Mesenchymal stem cell (in vitro differentiated cells and primary cell): ENCODE results near the gene LRFN5.

Experiments
- DNase-seq: peaks from one replicate; pipeline ENCODE4 v3.0.0-alpha.2; 2013
- H2AFZ ChIP-seq: one replicate; pipeline ENCODE4 v1.6.1; 2013; ENCODE audit warnings: low read depth, mild to moderate bottlenecking, control low read depth, inconsistent platforms, low read length, moderate library complexity
- H2AK5ac ChIP-seq: 2 replicates; pipeline ENCODE4 v1.6.1; 2013; ENCODE audit warnings: low read length, moderate library complexity, mild to moderate bottlenecking, inconsistent platforms; ENCODE audit not compliant: severe bottlenecking
- H2BK120ac ChIP-seq: one replicate; pipeline ENCODE4 v1.6.1; 2013; ENCODE audit warnings: low read depth, mild to moderate bottlenecking, inconsistent platforms, low read length, moderate library complexity
- H2BK12ac ChIP-seq, 2 experiments: one replicate each; pipeline ENCODE4 v1.6.1; 2013; ENCODE audit warnings: inconsistent platforms in 2 of 2, low read length in 2 of 2, mild to moderate bottlenecking in 2 of 2, moderate library complexity in 2 of 2, control low read depth in 1 of 2
- H2BK15ac ChIP-seq: one replicate; pipeline ENCODE4 v1.6.1; 2013; ENCODE audit warnings: mild to moderate bottlenecking, low read depth, inconsistent platforms; ENCODE audit not compliant: poor library complexity, severe bottlenecking
- H2BK5ac ChIP-seq: 2 replicates; pipeline ENCODE4 v1.6.1; 2013; ENCODE audit warnings: low read depth, mild to moderate bottlenecking, low read length, control low read depth, inconsistent platforms; ENCODE audit not compliant: poor library complexity, severe bottlenecking
- H3K14ac ChIP-seq, 2 experiments: one replicate each; pipeline ENCODE4 v1.6.1; 2013; ENCODE audit warnings: inconsistent platforms in 2 of 2, low read length in 2 of 2, control low read depth in 1 of 2, mild to moderate bottlenecking in 1 of 2, moderate library complexity in 1 of 2
- H3K18ac ChIP-seq, 2 experiments: one replicate each; pipeline ENCODE4 v1.6.1; 2013; ENCODE audit warnings: inconsistent platforms in 2 of 2, low read length in 2 of 2, control low read depth in 1 of 2, low read depth in 1 of 2, mild to moderate bottlenecking in 1 of 2
- H3K23ac ChIP-seq, 2 experiments: one replicate each; pipeline ENCODE4 v1.6.1; 2013; ENCODE audit warnings: inconsistent platforms in 2 of 2, low read length in 2 of 2, mild to moderate bottlenecking in 2 of 2, moderate library complexity in 2 of 2, control low read depth in 1 of 2
- H3K27ac ChIP-seq: 2 replicates; pipeline ENCODE4 v1.5.1; 2013; ENCODE audit warnings: mild to moderate bottlenecking, moderate library complexity, low read length, control low read depth, inconsistent platforms; ENCODE audit not compliant: poor library complexity, severe bottlenecking
- H3K27me3 ChIP-seq, 2 experiments: 2 replicates each; pipeline versions ENCODE4 v1.6.1 to v1.7.0; 2013; ENCODE audit warnings: low read length in 2 of 2, mild to moderate bottlenecking in 2 of 2, moderate library complexity in 2 of 2, control low read depth in 1 of 2, inconsistent platforms in 1 of 2; ENCODE audit not compliant: control insufficient read depth in 1 of 2, insufficient read depth in 1 of 2
- H3K36me3 ChIP-seq, 2 experiments: 2 replicates each; pipeline versions ENCODE4 v1.6.1 to v1.7.0; 2013; ENCODE audit warnings: low read length in 2 of 2, control low read depth in 1 of 2, inconsistent platforms in 1 of 2, low read depth in 1 of 2, mild to moderate bottlenecking in 1 of 2; ENCODE audit not compliant: insufficient read depth in 2 of 2, control insufficient read depth in 1 of 2
- H3K4ac ChIP-seq, 2 experiments: one replicate each; pipeline ENCODE4 v1.6.1; 2013; ENCODE audit warnings: inconsistent platforms in 2 of 2, low read length in 2 of 2, mild to moderate bottlenecking in 2 of 2, moderate library complexity in 2 of 2, control low read depth in 1 of 2, low read depth in 1 of 2
- H3K4me1 ChIP-seq: 2 replicates; pipeline ENCODE4 v1.6.1; 2013; ENCODE audit warnings: low read depth, low read length, control low read depth; ENCODE audit not compliant: control insufficient read depth, insufficient read depth
- H3K4me2 ChIP-seq: 2 replicates; pipeline ENCODE4 v1.6.1; 2013; ENCODE audit warnings: low read length, mild to moderate bottlenecking, inconsistent platforms; ENCODE audit not compliant: poor library complexity, severe bottlenecking
- H3K4me3 ChIP-seq, 2 experiments: 2 replicates each; pipeline versions ENCODE4 v1.5.1 to v1.7.0; 2013; ENCODE audit warnings: low read length in 2 of 2, mild to moderate bottlenecking in 2 of 2, control low read depth in 1 of 2, low read depth in 1 of 2; ENCODE audit not compliant: insufficient read depth in 1 of 2
- H3K79me1 ChIP-seq: replicated peaks from 2 replicates; pipeline ENCODE4 v1.6.1; 2013; ENCODE audit warnings: mild to moderate bottlenecking, control low read depth, low read length, inconsistent platforms; ENCODE audit not compliant: poor library complexity, severe bottlenecking
- H3K9ac ChIP-seq: 2 replicates; pipeline ENCODE4 v1.7.0; 2013; ENCODE audit warnings: mild to moderate bottlenecking, low read length, moderate library complexity
- H3K9me3 ChIP-seq: 2 replicates; pipeline ENCODE4 v1.7.0; 2013; ENCODE audit warnings: mild to moderate bottlenecking, low read length; ENCODE audit not compliant: control insufficient read depth
- H4K8ac ChIP-seq: one replicate; pipeline ENCODE4 v1.6.1; 2013; ENCODE audit warnings: inconsistent platforms, mild to moderate bottlenecking, low read length, moderate library complexity
- H4K91ac ChIP-seq: one replicate; pipeline ENCODE4 v1.6.1; 2013; ENCODE audit warnings: mild to moderate bottlenecking, low read length, inconsistent platforms
- WGBS: methylation state at CpG from one replicate; pipeline ENCODE4 v1.1.7; 2013; ENCODE audit warnings: mixed read lengths; 5-methylcytosine and 5-hydroxymethylcytosine counted together

LRFN5 gene

DNA sequence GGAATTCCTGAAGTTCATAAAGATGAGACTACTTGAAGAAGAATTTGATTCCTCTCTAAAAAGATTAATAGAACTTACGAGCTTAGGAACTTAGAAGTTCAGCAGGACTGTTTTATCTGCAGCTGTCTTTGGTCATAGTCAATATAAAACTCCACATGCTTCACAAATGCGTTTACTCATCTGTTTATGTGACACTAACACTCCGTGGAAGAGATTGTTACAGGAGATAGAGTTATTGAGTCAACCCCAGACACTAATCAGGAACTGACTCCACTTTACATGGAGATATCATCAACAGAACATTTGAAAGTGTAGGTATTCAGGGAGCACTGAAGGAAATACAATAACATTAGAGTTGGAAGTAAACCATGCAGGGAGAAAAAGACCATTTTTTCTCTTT is 92.8 kb downstream of the LRFN5 start:
- H2BK12ac ChIP-seq, result no peak overlapping the region
- peaks cover 3% of the 10 kb centered on the region for H3K9me3 ChIP-seq
- H2AK5ac ChIP-seq, result no peak overlapping the region
- peak; percentile 42 for DNase-seq
- H3K9ac ChIP-seq, result no peak overlapping the region
- H3K27me3 ChIP-seq, result no peaks in the 10 kb centered on the region
- H3K4me1 ChIP-seq, result no peaks in the 10 kb centered on the region
- no peak overlapping the region for H2BK120ac ChIP-seq
- H3K36me3 ChIP-seq, result no peaks in the 10 kb centered on the region
- H4K91ac ChIP-seq, result no peak overlapping the region
- no peak overlapping the region for H2AFZ ChIP-seq
- H2BK15ac ChIP-seq, result no peak overlapping the region
- no peak overlapping the region for H4K8ac ChIP-seq
- no peak overlapping the region for H3K23ac ChIP-seq
- no peak overlapping the region for H3K14ac ChIP-seq
- H3K27ac ChIP-seq, result no peak overlapping the region
- H3K4me2 ChIP-seq, result no peak overlapping the region
- no peak overlapping the region for H3K18ac ChIP-seq
- 60% methylated on average over 1 of the region's 3 CpGs for WGBS
- H3K79me1 ChIP-seq, result no peaks in the 10 kb centered on the region
- H2BK5ac ChIP-seq, result no peak overlapping the region
- no peak overlapping the region for H3K4me3 ChIP-seq
- no peak overlapping the region for H3K4ac ChIP-seq

DNA sequence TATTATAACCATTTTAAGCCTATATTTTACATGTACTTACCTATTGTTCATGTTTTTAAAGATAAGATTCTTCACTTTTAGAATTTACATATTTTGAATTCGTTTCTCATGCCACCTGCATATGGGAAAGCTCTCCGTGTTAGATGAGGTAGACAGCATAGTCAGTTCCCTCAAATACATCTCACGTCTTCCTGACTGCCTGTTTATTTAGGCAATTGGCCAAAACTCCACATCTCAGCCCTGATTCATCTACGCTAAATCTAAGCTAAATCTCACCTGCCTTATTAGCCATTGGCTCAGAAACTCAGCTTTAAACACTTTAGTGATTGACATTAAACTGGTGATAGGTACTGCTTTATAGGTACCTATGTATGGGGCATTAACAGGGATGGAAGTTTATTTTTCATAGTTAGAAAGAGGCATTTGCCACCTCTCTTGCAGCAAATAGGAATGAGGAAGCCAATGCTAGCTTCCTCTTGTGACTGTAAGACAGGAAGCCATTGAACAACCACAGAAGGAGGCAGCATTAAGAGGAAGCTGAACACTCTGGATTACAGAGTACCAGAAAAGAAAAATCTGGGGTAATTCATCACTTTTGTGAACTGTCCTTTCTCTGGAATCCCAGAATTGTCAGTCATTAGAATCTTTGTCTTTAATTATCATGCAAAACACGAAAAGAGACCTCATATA is 111.9 kb downstream of the LRFN5 start:
- no peak overlapping the region for H3K18ac ChIP-seq
- no peak for DNase-seq
- no peak overlapping the region for H2BK120ac ChIP-seq
- H3K27me3 ChIP-seq, result no peaks in the 10 kb centered on the region
- WGBS, result 78% methylated on average over 4 of the region's 5 CpGs
- no peaks in the 10 kb centered on the region for H3K36me3 ChIP-seq
- H2AK5ac ChIP-seq, result no peak overlapping the region
- no peak overlapping the region for H2BK15ac ChIP-seq
- H2BK12ac ChIP-seq, result no peak overlapping the region
- H4K8ac ChIP-seq, result no peak overlapping the region
- no peak overlapping the region for H2AFZ ChIP-seq
- H3K4me3 ChIP-seq, result no peak overlapping the region
- no peak overlapping the region for H3K27ac ChIP-seq
- no peak overlapping the region for H3K4ac ChIP-seq
- peaks cover 3% of the 10 kb centered on the region for H3K79me1 ChIP-seq
- H2BK5ac ChIP-seq, result no peak overlapping the region
- H3K4me1 ChIP-seq, result no peaks in the 10 kb centered on the region
- no peak overlapping the region for H4K91ac ChIP-seq
- H3K9me3 ChIP-seq, result no peaks in the 10 kb centered on the region
- no peak overlapping the region for H3K9ac ChIP-seq
- H3K23ac ChIP-seq, result no peak overlapping the region
- no peak overlapping the region for H3K4me2 ChIP-seq
- no peak overlapping the region for H3K14ac ChIP-seq

- Histone ChIP-seq H3K18ac (no peak overlapping the region), H2BK5ac (no peak overlapping the region), H3K4me3 (no peak overlapping the region), H3K9ac (no peak overlapping the region), H3K4ac (no peak overlapping the region), H2AK5ac (no peak overlapping the region), H3K36me3 (no peaks in the 10 kb centered on the region), H3K27me3 (no peaks in the 10 kb centered on the region), H2BK12ac (no peak overlapping the region), H3K23ac (no peak overlapping the region), H3K4me2 (no peak overlapping the region), H3K9me3 (peaks cover 10% of the 10 kb centered on the region), H3K4me1 (no peaks in the 10 kb centered on the region), H4K8ac (no peak overlapping the region), H4K91ac (no peak overlapping the region), H3K79me1 (no peaks in the 10 kb centered on the region), H3K14ac (peak overlapping the region in 1 of 2 experiments; percentile 15), H2BK15ac (no peak overlapping the region), H3K27ac (no peak overlapping the region), H2BK120ac (no peak overlapping the region), H2AFZ (no peak overlapping the region)
- no peak for DNase-seq
- 100% methylated on average over 1 of the region's 1 CpG for WGBS
Observed at GRCh38 chr14:41739203-41739602, 132.5 kb downstream of the LRFN5 start.

DNA sequence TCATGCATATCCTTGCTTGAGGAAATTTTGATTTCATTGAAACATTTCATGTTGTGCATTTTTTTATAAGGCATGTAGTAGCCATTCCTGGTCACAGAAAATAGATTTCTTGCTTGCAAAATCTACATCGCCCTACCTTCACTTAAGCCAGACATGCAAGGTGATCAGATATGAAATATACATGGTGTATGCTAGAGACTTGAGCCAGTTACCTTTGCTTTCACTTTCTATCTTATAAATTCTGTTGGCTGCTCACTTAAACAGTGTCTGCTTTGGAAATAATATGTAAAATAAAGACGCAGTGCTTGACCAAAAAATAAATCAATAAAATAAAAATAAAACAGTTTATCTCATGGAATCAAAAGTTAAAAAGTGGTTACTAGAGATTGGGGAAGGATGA is 136.5 kb downstream of the LRFN5 start:
- Histone ChIP-seq H3K27ac (no peak overlapping the region), H2BK12ac (no peak overlapping the region), H3K4ac (no peak overlapping the region), H4K91ac (no peak overlapping the region), H4K8ac (no peak overlapping the region), H2AFZ (no peak overlapping the region), H3K9ac (no peak overlapping the region), H3K23ac (no peak overlapping the region), H2BK120ac (no peak overlapping the region), H3K4me3 (no peak overlapping the region), H3K14ac (no peak overlapping the region), H3K4me2 (no peak overlapping the region), H2BK5ac (no peak overlapping the region), H3K18ac (no peak overlapping the region), H3K9me3 (peaks cover 4% of the 10 kb centered on the region), H3K36me3 (no peaks in the 10 kb centered on the region), H3K27me3 (no peaks in the 10 kb centered on the region), H3K4me1 (no peaks in the 10 kb centered on the region), H2AK5ac (no peak overlapping the region), H3K79me1 (no peaks in the 10 kb centered on the region), H2BK15ac (no peak overlapping the region)
- no peak for DNase-seq
- WGBS, result no CpG with 5 or more reads among the region's 2 CpGs
